ENCODE results near the gene HCFC1R1.

- TF ChIP-seq, protein P1, sequence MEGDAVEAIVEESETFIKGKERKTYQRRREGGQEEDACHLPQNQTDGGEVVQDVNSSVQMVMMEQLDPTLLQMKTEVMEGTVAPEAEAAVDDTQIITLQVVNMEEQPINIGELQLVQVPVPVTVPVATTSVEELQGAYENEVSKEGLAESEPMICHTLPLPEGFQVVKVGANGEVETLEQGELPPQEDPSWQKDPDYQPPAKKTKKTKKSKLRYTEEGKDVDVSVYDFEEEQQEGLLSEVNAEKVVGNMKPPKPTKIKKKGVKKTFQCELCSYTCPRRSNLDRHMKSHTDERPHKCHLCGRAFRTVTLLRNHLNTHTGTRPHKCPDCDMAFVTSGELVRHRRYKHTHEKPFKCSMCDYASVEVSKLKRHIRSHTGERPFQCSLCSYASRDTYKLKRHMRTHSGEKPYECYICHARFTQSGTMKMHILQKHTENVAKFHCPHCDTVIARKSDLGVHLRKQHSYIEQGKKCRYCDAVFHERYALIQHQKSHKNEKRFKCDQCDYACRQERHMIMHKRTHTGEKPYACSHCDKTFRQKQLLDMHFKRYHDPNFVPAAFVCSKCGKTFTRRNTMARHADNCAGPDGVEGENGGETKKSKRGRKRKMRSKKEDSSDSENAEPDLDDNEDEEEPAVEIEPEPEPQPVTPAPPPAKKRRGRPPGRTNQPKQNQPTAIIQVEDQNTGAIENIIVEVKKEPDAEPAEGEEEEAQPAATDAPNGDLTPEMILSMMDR (IDR thresholded peaks at IDR 0.05; ENCODE audit: poor library complexity): no peak
- no peak for TF ChIP-seq EZH2 (IDR thresholded peaks at IDR 0.05; ENCODE audit: borderline replicate concordance)
Observed at GRCh38 chr16:3035972-3036725, 12.4 kb upstream of the HCFC1R1 start.

All from hepatocyte (in vitro differentiated cells).